CD4-positive, alpha-beta memory T cell (primary cell): ENCODE measurements around the gene ABCB4. TPM values are rescaled to one million over a fixed set of nuclear protein-coding genes. Genes with fewer than 3 reads are reported as not detected.
A peak's percentile ranks its signal among the peaks of the same experiment; 100 is the strongest.

ENCODE experiments used
- CTCF ChIA-PET: fragments of 350-600 bp; sonication (Branson Sonifier 250); formaldehyde crosslinking; loops from one replicate; lab custom pipeline; 2021; ENCODE audit warnings: inconsistent platforms; ENCODE audit not compliant: partially characterized antibody; lab: Charles Lee
- POLR2A ChIA-PET: fragments of 350-600 bp; sonication (Branson Sonifier 250); formaldehyde crosslinking; loops from one replicate; lab custom pipeline; 2021; ENCODE audit not compliant: partially characterized antibody; lab: Charles Lee
- DNase-seq, 5 donors: peaks; one replicate each; pipeline versions ENCODE4 v3.0.0 to v3.0.0-alpha.2; 2020 to 2022; ENCODE audit warnings: mixed read lengths in 1 of 5
- H3K27ac ChIP-seq: one replicate; pipeline ENCODE4 v1.7.0; 2013; ENCODE audit warnings: low read depth, low read length
- H3K27me3 ChIP-seq: 2 replicates; pipeline ENCODE4 v1.7.0; 2013; ENCODE audit warnings: mild to moderate bottlenecking, low read length, moderate library complexity; ENCODE audit not compliant: insufficient read depth
- H3K36me3 ChIP-seq: 2 replicates; pipeline ENCODE4 v1.7.0; 2013; ENCODE audit warnings: mild to moderate bottlenecking, low read length, moderate library complexity; ENCODE audit not compliant: insufficient read depth
- H3K4me1 ChIP-seq: 2 replicates; pipeline ENCODE4 v1.7.0; 2013; ENCODE audit warnings: mild to moderate bottlenecking, low read length, moderate library complexity; ENCODE audit not compliant: insufficient read depth
- H3K4me3 ChIP-seq, 2 donors: one replicate each; pipeline ENCODE4 v1.7.0; 2013; ENCODE audit warnings: low read length in 2 of 2, mild to moderate bottlenecking in 1 of 2
- H3K9me3 ChIP-seq, 2 donors: one replicate each; pipeline ENCODE4 v1.7.0; 2013; ENCODE audit warnings: low read length in 2 of 2, control low read depth in 1 of 2; ENCODE audit not compliant: control insufficient read depth in 1 of 2
- H3K27ac Mint-ChIP-seq, 7 donors: one replicate each; pipeline ENCODE4 v1.8.0; 2020 to 2021; ENCODE audit warnings: mixed read lengths in 7 of 7, mild to moderate bottlenecking in 6 of 7, inconsistent platforms in 3 of 7, moderate library complexity in 3 of 7
- H3K27me3 Mint-ChIP-seq, 2 donors: one replicate each; pipeline ENCODE4 v1.8.0; 2020 to 2021; ENCODE audit warnings: mixed read lengths in 2 of 2
- H3K36me3 Mint-ChIP-seq, 2 donors: one replicate each; pipeline ENCODE4 v1.8.0; 2020 to 2021; ENCODE audit warnings: mixed read lengths in 2 of 2, inconsistent platforms in 1 of 2, mild to moderate bottlenecking in 1 of 2
- H3K4me1 Mint-ChIP-seq, 4 donors: one replicate each; pipeline ENCODE4 v1.8.0; 2020 to 2021; ENCODE audit warnings: mixed read lengths in 4 of 4, mild to moderate bottlenecking in 1 of 4
- H3K4me3 Mint-ChIP-seq, 8 donors: one replicate each; pipeline ENCODE4 v1.8.0; 2020 to 2021; ENCODE audit warnings: mixed read lengths in 8 of 8, mild to moderate bottlenecking in 7 of 8, moderate library complexity in 6 of 8, inconsistent platforms in 3 of 8
- H3K9me3 Mint-ChIP-seq, 8 donors: one replicate each; pipeline ENCODE4 v1.8.0; 2020 to 2021; ENCODE audit warnings: mixed read lengths in 8 of 8, mild to moderate bottlenecking in 5 of 8, inconsistent platforms in 3 of 8, moderate library complexity in 1 of 8
- intact Hi-C: fragments of 100-400 bp; cut with micrococcal nuclease; formaldehyde crosslinking; loops from one replicate; pipeline ENCODE4 v1.15.1; 2023
- polyA plus RNA-seq, 2 donors: library from polyadenylated mRNA; unstranded; fragments of 300-500 nt; fragmentation: Illumina TruSeq; gene quantifications; one replicate each; pipeline ENCODE4 v1.2.3, GENCODE V29; 2021
- total RNA-seq, 2 experiments: library from RNA; stranded (reverse); gene quantifications; one replicate each; pipeline ENCODE4 v1.2.3, GENCODE V29; 2021

ABCB4 gene
- total and polyA plus RNA-seq, 4 experiments from 2014 or later: 0.11 TPM; not detected in 3

- Histone ChIP-seq H3K4me1 (no peaks in the 10 kb centered on the region), H3K27ac (no peak overlapping the region), H3K4me3 (no peak overlapping the region), H3K9me3 (no peaks in the 10 kb centered on the region), H3K27me3 (no peaks in the 10 kb centered on the region), H3K36me3 (no peaks in the 10 kb centered on the region)
- ChIA-PET CTCF (no interaction called here), POLR2A (no interaction called here)
- H3K9me3 Mint-ChIP-seq: no peaks in the 10 kb centered on the region
- no peaks in the 10 kb centered on the region for H3K36me3 Mint-ChIP-seq
- no peak for DNase-seq
- no peak overlapping the region for H3K27ac Mint-ChIP-seq
- H3K4me1 Mint-ChIP-seq: no peaks in the 10 kb centered on the region
- H3K4me3 Mint-ChIP-seq: no peak overlapping the region
- H3K27me3 Mint-ChIP-seq: peaks cover 7 to 11% of the 10 kb centered on the region in 2 donors
- intact Hi-C loops: no loop called here
These were observed 24.3 kb downstream of the ABCB4 start for GRCh38 chr7:87451187-87451586.

- no peaks in the 10 kb centered on the region for H3K27me3 ChIP-seq
- no peaks in the 10 kb centered on the region for H3K36me3 ChIP-seq
- H3K9me3 ChIP-seq: no peaks in the 10 kb centered on the region
- ChIA-PET CTCF (no interaction called here), POLR2A (no interaction called here)
- H3K9me3 Mint-ChIP-seq: no peaks in the 10 kb centered on the region
- H3K4me1 ChIP-seq: no peaks in the 10 kb centered on the region
- intact Hi-C loops: no loop called here
- no peak overlapping the region for H3K27ac ChIP-seq
- no peak overlapping the region for H3K4me3 Mint-ChIP-seq
- H3K27me3 Mint-ChIP-seq: peaks cover 7 to 12% of the 10 kb centered on the region in 2 donors
- H3K27ac Mint-ChIP-seq: peak overlapping the region in 1 of 7 donors; percentile 11
- H3K36me3 Mint-ChIP-seq: no peaks in the 10 kb centered on the region
- DNase-seq: no peak
- H3K4me3 ChIP-seq: no peak overlapping the region
- no peaks in the 10 kb centered on the region for H3K4me1 Mint-ChIP-seq
These were observed 24.8 kb downstream of the ABCB4 start for GRCh38 chr7:87450706-87451105.

- ChIA-PET CTCF (no interaction called here), POLR2A (no interaction called here)
- Histone ChIP-seq H3K9me3 (no peaks in the 10 kb centered on the region), H3K36me3 (no peaks in the 10 kb centered on the region), H3K27ac (no peak overlapping the region), H3K4me1 (no peaks in the 10 kb centered on the region), H3K4me3 (no peak overlapping the region), H3K27me3 (no peaks in the 10 kb centered on the region)
- Mint-ChIP-seq H3K9me3 (no peaks in the 10 kb centered on the region), H3K27me3 (peaks cover 7 to 15% of the 10 kb centered on the region in 2 donors), H3K4me1 (no peaks in the 10 kb centered on the region), H3K36me3 (no peaks in the 10 kb centered on the region), H3K27ac (no peak overlapping the region), H3K4me3 (no peak overlapping the region)
- no peak for DNase-seq
- intact Hi-C loops: no loop called here
These were observed 27.1 kb downstream of the ABCB4 start for GRCh38 chr7:87448388-87448787.

GRCh38 chr7:87447116-87447635 is 28.3 kb downstream of the ABCB4 start:
- intact Hi-C loops: no loop called here
- Histone ChIP-seq H3K4me3 (no peak overlapping the region), H3K4me1 (no peaks in the 10 kb centered on the region), H3K27ac (no peak overlapping the region), H3K9me3 (no peaks in the 10 kb centered on the region), H3K27me3 (no peaks in the 10 kb centered on the region), H3K36me3 (no peaks in the 10 kb centered on the region)
- no peaks in the 10 kb centered on the region for H3K36me3 Mint-ChIP-seq
- ChIA-PET CTCF (no interaction called here), POLR2A (no interaction called here)
- no peak overlapping the region for H3K27ac Mint-ChIP-seq
- no peaks in the 10 kb centered on the region for H3K4me1 Mint-ChIP-seq
- DNase-seq: no peak
- peaks cover 10 to 15% of the 10 kb centered on the region in 2 donors for H3K27me3 Mint-ChIP-seq
- H3K9me3 Mint-ChIP-seq: no peaks in the 10 kb centered on the region
- no peak overlapping the region for H3K4me3 Mint-ChIP-seq

- Mint-ChIP-seq H3K9me3 (no peaks in the 10 kb centered on the region), H3K4me3 (no peak overlapping the region)
- CTCF ChIA-PET: no interaction called here
These were observed 29.6 kb downstream of the ABCB4 start for GRCh38 chr7:87445897-87446296.

DNA sequence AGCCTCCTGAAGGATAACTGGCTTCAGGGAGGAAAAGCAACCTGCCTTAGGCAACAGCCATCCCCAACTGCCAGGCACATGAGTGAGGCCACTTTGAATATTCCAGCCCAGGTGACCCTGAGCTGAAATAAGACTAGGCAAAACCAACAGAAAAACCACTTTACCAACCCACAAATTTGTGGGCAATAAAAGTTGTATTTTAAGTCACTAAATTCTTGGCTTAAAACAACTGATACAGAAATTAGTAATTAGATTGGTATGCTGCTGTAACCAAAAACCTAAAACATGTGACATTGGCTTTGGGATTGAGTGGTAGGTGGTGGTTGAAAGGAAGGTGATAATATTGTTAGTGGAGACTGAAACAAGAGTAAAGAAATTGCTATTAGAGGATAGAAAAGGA is 39.9 kb downstream of the ABCB4 start:
- Mint-ChIP-seq H3K4me1 (no peaks in the 10 kb centered on the region), H3K27ac (no peak overlapping the region), H3K27me3 (peaks cover 0 to 4% of the 10 kb centered on the region in 2 donors), H3K4me3 (no peak overlapping the region), H3K9me3 (no peaks in the 10 kb centered on the region), H3K36me3 (no peaks in the 10 kb centered on the region)
- intact Hi-C loops: no loop called here
- Histone ChIP-seq H3K4me1 (no peaks in the 10 kb centered on the region), H3K27ac (no peak overlapping the region), H3K27me3 (no peaks in the 10 kb centered on the region), H3K36me3 (no peaks in the 10 kb centered on the region), H3K9me3 (no peaks in the 10 kb centered on the region), H3K4me3 (no peak overlapping the region)
- no peak for DNase-seq
- ChIA-PET POLR2A (no interaction called here), CTCF (interaction anchor here (1.0 to 1.4 kb wide), 3 partner anchors 26 to 123 kb away, joined by 3 read pairs; no protein-coding TSS in a partner anchor)

More at GRCh38 chr7:87445897-87446296, 29.6 kb downstream of the ABCB4 start:
- Mint-ChIP-seq H3K36me3 (no peaks in the 10 kb centered on the region), H3K4me1 (no peaks in the 10 kb centered on the region), H3K27ac (no peak overlapping the region), H3K27me3 (peaks cover 9 to 10% of the 10 kb centered on the region in 2 donors)
- H3K36me3 ChIP-seq: no peaks in the 10 kb centered on the region
- no peaks in the 10 kb centered on the region for H3K9me3 ChIP-seq
- no peak for DNase-seq
- POLR2A ChIA-PET: no interaction called here
- no peak overlapping the region for H3K27ac ChIP-seq
- H3K4me3 ChIP-seq: no peak overlapping the region
- no peaks in the 10 kb centered on the region for H3K27me3 ChIP-seq
- H3K4me1 ChIP-seq: no peaks in the 10 kb centered on the region
- intact Hi-C loops: no loop called here

DNA sequence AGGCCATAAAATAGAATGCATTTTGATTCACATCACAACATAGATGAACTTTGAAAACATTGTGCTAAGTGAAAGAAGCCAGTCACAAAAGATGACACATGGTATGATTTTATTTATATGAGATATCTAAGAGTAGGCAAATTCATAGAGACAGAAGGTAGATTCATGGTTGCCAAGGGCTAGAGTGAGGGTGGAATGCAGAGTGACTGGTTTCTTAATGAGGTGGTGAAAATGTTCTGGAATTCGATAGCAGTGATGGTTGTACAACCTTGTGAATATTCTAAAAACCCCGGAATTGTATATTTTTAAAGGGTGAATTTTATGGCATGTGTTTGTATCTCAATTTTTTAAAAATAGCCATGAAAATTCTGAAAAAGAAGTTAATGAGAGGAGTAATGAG is 42.9 kb downstream of the ABCB4 start:
- Histone ChIP-seq H3K4me3 (no peak overlapping the region), H3K27ac (no peak overlapping the region), H3K4me1 (no peaks in the 10 kb centered on the region), H3K36me3 (no peaks in the 10 kb centered on the region), H3K27me3 (no peaks in the 10 kb centered on the region), H3K9me3 (no peaks in the 10 kb centered on the region)
- CTCF ChIA-PET: no interaction called here
- no peak overlapping the region for H3K27ac Mint-ChIP-seq
- DNase-seq: no peak
- H3K9me3 Mint-ChIP-seq: no peaks in the 10 kb centered on the region
- H3K4me3 Mint-ChIP-seq: no peak overlapping the region
- H3K4me1 Mint-ChIP-seq: no peaks in the 10 kb centered on the region
- POLR2A ChIA-PET: no interaction called here
- peaks cover 6 to 10% of the 10 kb centered on the region in 2 donors for H3K27me3 Mint-ChIP-seq
- intact Hi-C loops: no loop called here
- no peaks in the 10 kb centered on the region for H3K36me3 Mint-ChIP-seq
